H1 (cell line): ENCODE measurements around the gene CTXN1. TPM values are rescaled to one million over a fixed set of nuclear protein-coding genes. Genes with fewer than 3 reads are reported as not detected.

Experiments
- CHD1 ChIP-seq: IDR thresholded peaks from 2 replicates; pipeline ENCODE4 v1.6.1; 2012; ENCODE audit warnings: low read depth, low read length, improper control_type of control experiment
- CTCF ChIP-seq, 3 experiments: IDR thresholded peaks; 1 replicate in 2 of 3; 2 replicates in 1 of 3; pipeline versions ENCODE4 v1.5.1 to v1.6.1; 2011; ENCODE audit warnings: low read length in 3 of 3, mild to moderate bottlenecking in 3 of 3, inconsistent platforms in 2 of 3, low read depth in 1 of 3, moderate library complexity in 1 of 3; ENCODE audit not compliant: insufficient read depth in 1 of 3; ENCODE audit errors: control extremely low read depth in 1 of 3
- NRF1 ChIP-seq: IDR thresholded peaks from 2 replicates; pipeline ENCODE4 v1.6.1; 2011; ENCODE audit warnings: mild to moderate bottlenecking, low read depth, low read length, improper control_type of control experiment
- POLR2AphosphoS5 ChIP-seq: IDR thresholded peaks from 2 replicates; pipeline ENCODE4 v1.6.1; 2011; ENCODE audit warnings: low read depth, low read length
- RNF2 ChIP-seq: fragments of 200-900, 300-1000 bp; sonication (generic); IDR thresholded peaks from 2 replicates; pipeline ENCODE4 v1.7.1; 2016; ENCODE audit warnings: borderline replicate concordance, low read depth, mild to moderate bottlenecking, antibody characterized with exemption, low read length; ENCODE audit not compliant: poor library complexity, severe bottlenecking; ENCODE audit errors: missing control alignments
- TEAD4 ChIP-seq: IDR thresholded peaks from 2 replicates; pipeline ENCODE4 v1.6.1; 2012; ENCODE audit warnings: low read depth, low read length, inconsistent platforms, mixed read lengths
- YY1 ChIP-seq: IDR thresholded peaks from 2 replicates; pipeline ENCODE4 v1.6.1; 2011; ENCODE audit warnings: low read depth, mild to moderate bottlenecking, low read length
- ZNF274 ChIP-seq: IDR thresholded peaks from 2 replicates; pipeline ENCODE4 v1.7.0; 2012; ENCODE audit warnings: low read length, borderline replicate concordance; ENCODE audit errors: extremely low read depth
- polyA plus RNA-seq, 7 experiments: library from polyadenylated mRNA; depleted of rRNA in 3 of 7; stranded (reverse) in 5 of 7; unstranded in 2 of 7; fragments of >200 nt in 5 of 7; fragments of 200-250 nt in 2 of 7; gene quantifications; 1 replicate in 5 of 7; 2 replicates in 1 of 7; 4 replicates in 1 of 7; pipeline versions ENCODE4 v1.2.1 to v1.2.3, GENCODE V29; 2011 to 2013; ENCODE audit warnings: missing spikeins in 2 of 7, mixed read lengths in 2 of 7
- total RNA-seq: library from RNA; stranded (reverse); fragmentation: NEBNext Ultra II Directional; extraction: Animal tissue kit (Norgen Biotek cat#: 25700); gene quantifications from 2 replicates; pipeline ENCODE4 v1.2.1, GENCODE V29; 2021

The CTXN1 gene
- total and polyA plus RNA-seq, 2 of the 8 experiments (the other 6 are each of a cell fraction or from before 2014, with no cell fraction given) = 16.4 to 58.0 TPM

GRCh38 chr19:7925171-7925851 lies 624 bp downstream of the CTXN1 start (continued):
- TF ChIP-seq CTCF (IDR thresholded peaks at IDR 0.05; ENCODE audit: control extremely low read depth in 1 of 3, insufficient read depth in 1 of 3, low read depth in 1 of 3, low read length in 3 of 3) = peak; percentile 96 to 99 (median 98)
- TF ChIP-seq NRF1 = peak; percentile 39; the same call in 1 of the 2 replicates
- TF ChIP-seq ZNF274 = no peak
- peak; percentile 84 for TF ChIP-seq POLR2AphosphoS5
- peak; percentile 54 for TF ChIP-seq RNF2
- no peak for TF ChIP-seq YY1
- no peak for TF ChIP-seq CHD1
- TF ChIP-seq TEAD4 = peak; percentile 50; the same call in 1 of the 2 replicates
